C4-2B (cell line): Measurements from ENCODE around the gene COL26A1.
"Not testable (repeated sequence)": the region's sequence is repeated elsewhere in the genome, so short reads cannot be mapped to it uniquely, and the experiment has no call there.

Experiments used
- H3K27ac ChIP-seq: fragments of 450-650 bp; 2 replicates; pipeline ENCODE4 v1.5.1; 2017
- ZFX ChIP-seq: fragments of 450-650 bp; IDR thresholded peaks from 2 replicates; pipeline ENCODE4 v1.6.1; 2017
- TF ChIP-seq, protein P1 (sequence below): fragments of 450-650 bp; conservative IDR thresholded peaks from 2 replicates; pipeline ENCODE4 v1.5.1; 2017; ENCODE audit warnings: mild to moderate bottlenecking

The COL26A1 gene

DNA sequence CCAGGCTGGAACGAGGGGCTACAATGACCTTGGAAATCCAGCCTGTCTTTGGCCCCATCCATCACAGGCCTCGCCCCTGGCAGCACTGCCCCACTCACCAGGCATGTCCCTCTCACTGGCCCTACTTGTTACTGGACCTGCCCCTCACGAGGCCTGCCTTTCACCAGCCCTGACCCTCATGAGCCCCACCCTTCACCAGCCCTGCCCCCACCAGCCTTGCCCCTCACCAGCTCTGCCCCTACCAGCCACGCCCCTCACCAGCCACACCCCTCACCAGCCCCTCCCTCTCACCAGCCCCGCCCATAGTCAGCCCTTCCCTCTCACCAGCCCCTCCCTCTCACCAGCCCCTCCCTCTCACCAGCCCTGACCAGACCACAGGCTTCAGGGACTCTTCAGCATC, 57.8 kb downstream of the COL26A1 start:
- no peak overlapping the region for H3K27ac ChIP-seq
- TF ChIP-seq, protein P1, sequence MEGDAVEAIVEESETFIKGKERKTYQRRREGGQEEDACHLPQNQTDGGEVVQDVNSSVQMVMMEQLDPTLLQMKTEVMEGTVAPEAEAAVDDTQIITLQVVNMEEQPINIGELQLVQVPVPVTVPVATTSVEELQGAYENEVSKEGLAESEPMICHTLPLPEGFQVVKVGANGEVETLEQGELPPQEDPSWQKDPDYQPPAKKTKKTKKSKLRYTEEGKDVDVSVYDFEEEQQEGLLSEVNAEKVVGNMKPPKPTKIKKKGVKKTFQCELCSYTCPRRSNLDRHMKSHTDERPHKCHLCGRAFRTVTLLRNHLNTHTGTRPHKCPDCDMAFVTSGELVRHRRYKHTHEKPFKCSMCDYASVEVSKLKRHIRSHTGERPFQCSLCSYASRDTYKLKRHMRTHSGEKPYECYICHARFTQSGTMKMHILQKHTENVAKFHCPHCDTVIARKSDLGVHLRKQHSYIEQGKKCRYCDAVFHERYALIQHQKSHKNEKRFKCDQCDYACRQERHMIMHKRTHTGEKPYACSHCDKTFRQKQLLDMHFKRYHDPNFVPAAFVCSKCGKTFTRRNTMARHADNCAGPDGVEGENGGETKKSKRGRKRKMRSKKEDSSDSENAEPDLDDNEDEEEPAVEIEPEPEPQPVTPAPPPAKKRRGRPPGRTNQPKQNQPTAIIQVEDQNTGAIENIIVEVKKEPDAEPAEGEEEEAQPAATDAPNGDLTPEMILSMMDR, result no peak
- TF ChIP-seq ZFX, result no peak

DNA sequence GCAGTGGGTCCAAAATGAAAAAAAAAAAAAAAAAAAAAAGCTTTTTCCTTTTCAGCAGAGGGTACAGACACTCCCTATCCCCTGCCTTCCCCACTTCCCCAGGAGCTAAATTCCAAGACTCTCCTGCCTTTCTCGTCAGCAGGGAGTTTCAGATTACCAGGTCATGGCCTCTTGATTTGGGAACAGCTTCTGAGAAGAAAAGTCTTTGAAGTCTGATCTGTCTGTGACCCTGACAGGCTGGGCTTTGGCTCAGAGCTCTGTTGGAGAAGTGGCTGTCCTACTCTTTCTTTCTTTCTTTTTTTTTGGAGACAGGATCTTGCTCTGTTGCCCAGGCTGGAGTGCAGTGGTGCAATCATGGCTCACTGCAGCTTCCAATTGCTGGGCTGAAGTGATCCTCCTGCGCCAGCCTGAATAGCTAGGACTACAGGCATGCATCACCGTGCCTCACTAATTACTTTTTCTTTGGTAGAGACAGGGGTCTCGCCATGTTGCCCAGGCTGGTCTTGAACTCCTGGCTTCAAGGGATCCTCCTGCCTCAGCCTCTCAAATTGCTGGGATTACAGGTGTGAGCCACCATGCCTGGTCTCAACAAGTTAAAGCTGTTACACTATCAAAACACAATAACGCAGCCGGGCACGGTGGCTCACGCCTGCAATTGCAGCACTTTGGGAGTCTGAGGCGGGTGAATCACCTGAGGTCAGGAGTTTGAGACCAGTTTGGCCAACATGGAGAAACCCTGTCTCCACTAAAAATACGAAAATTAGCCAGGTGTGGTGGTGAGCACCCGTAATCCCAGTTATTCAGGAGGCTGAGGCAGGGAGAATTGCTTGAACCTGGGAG, 59.9 kb downstream of the COL26A1 start:
- no peak overlapping the region for H3K27ac ChIP-seq
- TF ChIP-seq, protein P1, result no peak
- no peak for TF ChIP-seq ZFX

DNA sequence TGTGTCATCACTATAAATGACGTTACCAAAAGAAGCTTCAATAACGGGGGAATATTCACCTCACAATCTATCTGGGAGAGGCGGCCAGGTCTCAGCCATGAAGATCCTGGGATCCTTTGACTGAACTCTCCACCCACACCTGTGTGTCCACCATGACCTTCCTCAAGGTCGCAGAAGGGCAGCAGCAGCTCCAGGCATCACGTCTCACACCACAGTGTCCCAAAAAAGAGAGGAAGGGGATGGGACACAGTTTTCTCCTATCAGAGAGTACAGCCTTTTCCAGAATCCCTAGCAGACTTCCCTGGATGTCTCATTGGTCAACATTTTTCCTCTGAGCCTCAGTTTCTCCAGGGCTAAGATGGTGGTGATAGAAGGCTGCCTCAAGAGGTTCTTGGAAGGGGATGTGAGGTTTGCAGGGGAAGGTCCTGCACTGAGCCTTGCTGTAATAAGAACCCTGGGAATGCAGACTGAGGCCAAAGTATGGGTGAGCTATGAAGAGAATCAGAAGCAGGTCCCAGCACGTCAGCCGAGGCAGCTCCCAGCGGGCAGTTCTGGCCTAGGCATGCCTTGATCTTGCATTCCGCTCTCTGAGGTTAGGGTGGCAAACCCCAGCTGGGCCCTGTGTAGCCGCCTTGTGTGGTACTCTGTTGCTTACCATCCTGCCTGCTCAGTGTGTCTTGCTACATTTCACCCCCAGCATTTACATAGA, 63.8 kb downstream of the COL26A1 start:
- TF ChIP-seq ZFX, result no peak
- TF ChIP-seq, protein P1, result no peak
- no peak overlapping the region for H3K27ac ChIP-seq

DNA sequence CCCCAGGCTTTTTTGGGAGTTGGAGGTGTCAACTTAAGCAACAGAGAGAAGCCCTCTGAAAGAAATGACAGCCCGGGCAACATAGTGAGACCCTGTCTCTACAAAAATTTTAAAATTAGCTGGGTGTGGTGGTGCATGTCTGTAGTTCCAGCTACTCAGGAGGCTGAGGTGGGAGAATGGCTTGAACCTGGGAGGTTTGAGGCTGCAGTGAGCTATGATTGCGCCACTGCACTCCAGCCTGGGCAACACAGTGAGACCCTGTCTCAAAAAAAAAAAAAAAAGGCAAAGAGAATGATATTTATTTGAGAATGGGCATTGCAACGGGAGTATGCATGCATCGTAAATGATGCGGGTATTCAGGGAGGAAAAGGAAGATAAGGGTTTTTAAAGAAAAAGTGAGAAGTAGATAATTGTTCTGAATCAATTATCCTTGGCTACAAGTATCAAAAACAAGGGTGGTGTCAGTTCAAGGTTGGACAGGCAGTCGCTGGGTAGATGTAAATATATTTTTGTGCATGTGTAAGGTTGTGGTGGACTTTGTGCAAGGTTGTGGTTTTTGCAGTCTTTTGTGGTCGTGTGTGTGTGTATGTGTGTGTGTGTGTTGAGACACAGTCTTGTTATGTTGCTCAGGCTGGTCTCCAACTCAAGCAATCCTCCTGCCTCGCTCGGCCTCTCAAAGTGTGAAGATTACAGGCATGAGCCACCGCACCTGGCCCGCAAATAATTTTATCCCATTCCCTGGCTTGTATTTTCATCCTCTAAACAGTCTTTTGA, 65.6 kb downstream of the COL26A1 start:
- TF ChIP-seq, protein P1, result no peak
- TF ChIP-seq ZFX, result no peak
- H3K27ac ChIP-seq, result no peak overlapping the region

DNA sequence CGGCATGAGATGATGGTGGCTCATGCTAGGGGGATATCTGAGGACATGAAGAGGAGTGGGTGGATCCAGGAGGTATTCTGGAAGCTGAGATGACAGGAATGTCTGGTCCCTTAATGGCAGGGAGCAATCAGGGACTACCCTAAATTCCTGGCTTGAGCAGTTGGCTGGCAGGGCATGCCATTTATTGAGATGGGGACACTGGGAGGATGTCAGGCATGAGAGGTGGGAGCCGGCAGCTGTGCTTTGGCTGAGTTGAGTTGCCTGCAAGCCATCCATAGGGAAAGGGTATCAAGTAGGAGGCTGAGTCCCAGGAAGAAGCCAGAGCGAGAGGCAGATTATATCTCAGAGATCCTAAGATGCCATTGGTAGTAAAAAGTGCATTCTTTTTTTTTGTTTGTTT, 69.6 kb downstream of the COL26A1 start:
- H3K27ac ChIP-seq, result no peak overlapping the region

DNA sequence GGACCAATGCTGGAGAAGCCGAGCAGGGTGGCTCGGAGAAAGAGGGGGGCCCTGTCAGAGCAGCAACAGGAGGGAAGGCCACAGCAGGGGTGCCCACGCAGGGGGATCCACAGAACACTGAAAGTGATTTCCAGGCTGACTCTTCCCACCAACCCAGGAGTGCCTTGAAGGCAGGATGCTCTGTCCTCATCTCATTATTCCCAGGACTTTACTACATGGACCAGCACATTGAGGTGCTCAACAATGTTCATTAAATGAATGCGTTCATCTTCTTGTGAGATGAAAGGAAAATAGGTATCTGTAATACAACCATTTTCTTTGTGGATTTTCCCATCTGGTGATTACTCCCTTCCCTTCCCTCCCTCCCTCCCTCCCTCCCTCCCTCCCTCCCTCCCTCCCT, 71.0 kb downstream of the COL26A1 start:
- H3K27ac ChIP-seq, result no peak overlapping the region
- TF ChIP-seq ZFX, result no peak
- TF ChIP-seq, protein P1, result no peak

More for the DNA sequence above, 69.6 kb downstream of the COL26A1 start:
- TF ChIP-seq ZFX, result no peak
- TF ChIP-seq, protein P1, result no peak

DNA sequence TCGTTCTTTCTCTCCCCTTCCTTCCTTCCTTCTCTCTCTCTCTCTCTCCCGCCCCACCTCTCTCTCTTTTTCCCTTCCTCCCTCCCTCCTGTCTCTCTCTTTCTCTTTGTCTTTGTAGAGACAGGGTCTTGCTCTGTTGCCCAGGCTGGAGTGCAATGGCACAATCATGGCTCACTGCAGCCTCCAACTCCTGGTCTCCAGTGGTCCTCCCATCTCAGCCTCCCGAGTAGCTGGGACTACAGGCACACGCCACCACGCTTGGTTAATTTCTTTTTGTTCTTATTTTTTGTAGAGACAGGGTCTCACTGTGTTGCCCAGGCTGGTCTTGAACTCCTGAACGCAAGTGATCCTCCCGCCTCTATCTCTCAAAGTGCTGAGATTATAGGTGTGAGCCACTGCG, 71.5 kb downstream of the COL26A1 start:
- not testable (repeated sequence) for H3K27ac ChIP-seq
